Skeletal muscle tissue (tissue), 5 donors: ENCODE measurements around the gene ABI3BP. TPM values are rescaled to one million over a fixed set of nuclear protein-coding genes. Genes with fewer than 3 reads are reported as not detected.

Source experiments
- H3K27ac ChIP-seq: one replicate; pipeline ENCODE4 v1.7.0; 2013; ENCODE audit warnings: mild to moderate bottlenecking, low read depth, low read length, inconsistent platforms
- H3K27me3 ChIP-seq, 3 donors: one replicate each; pipeline ENCODE4 v1.7.0; 2013; ENCODE audit warnings: low read length in 3 of 3; ENCODE audit not compliant: control insufficient read depth in 3 of 3, insufficient read depth in 3 of 3
- H3K36me3 ChIP-seq, 3 donors: one replicate each; pipeline ENCODE4 v1.7.0; 2013; ENCODE audit warnings: low read length in 3 of 3; ENCODE audit not compliant: control insufficient read depth in 3 of 3, insufficient read depth in 3 of 3
- H3K4me1 ChIP-seq, 3 donors: one replicate each; pipeline ENCODE4 v1.7.0; 2013; ENCODE audit warnings: low read length in 3 of 3, mild to moderate bottlenecking in 3 of 3; ENCODE audit not compliant: control insufficient read depth in 3 of 3, insufficient read depth in 3 of 3
- H3K4me3 ChIP-seq, 3 donors: one replicate each; pipeline ENCODE4 v1.7.0; 2013; ENCODE audit warnings: low read length in 3 of 3
- H3K9ac ChIP-seq, 3 donors: one replicate each; pipeline ENCODE4 v1.7.0; 2013; ENCODE audit warnings: low read length in 3 of 3, mild to moderate bottlenecking in 3 of 3, moderate library complexity in 2 of 3, low read depth in 1 of 3
- H3K9me3 ChIP-seq, 3 donors: one replicate each; pipeline ENCODE4 v1.7.0; 2013; ENCODE audit warnings: low read length in 3 of 3; ENCODE audit not compliant: control insufficient read depth in 3 of 3
- small RNA-seq: library from RNA; depleted of rRNA; stranded (forward); fragments of <200 nt; gene quantifications from one replicate; pipeline ENCODE3, GENCODE V24; 2014
- total RNA-seq: library from RNA; depleted of rRNA; stranded (reverse); fragments of >200 nt; gene quantifications from one replicate; pipeline ENCODE4 v1.2.3, GENCODE V29; 2014
- donor health status: Osteomylitis.

Gene ABI3BP
- total RNA-seq, 1 donor from 2014 or later = 63.2 TPM

- Histone ChIP-seq H3K9ac (no peak overlapping the region), H3K4me3 (no peak overlapping the region), H3K27ac (no peak overlapping the region), H3K4me1 (peaks cover 0 to 4% (median 0%) of the 10 kb centered on the region in 3 donors), H3K27me3 (peaks cover 0 to 2% (median 0%) of the 10 kb centered on the region in 3 donors), H3K9me3 (no peaks in the 10 kb centered on the region), H3K36me3 (no peaks in the 10 kb centered on the region)
Measured at GRCh38 chr3:100702082-100702979, 290.9 kb downstream of the ABI3BP start.

- peaks cover 0 to 2% (median 2%) of the 10 kb centered on the region in 3 donors for H3K27me3 ChIP-seq
- no peak overlapping the region for H3K27ac ChIP-seq
- H3K9me3 ChIP-seq = no peaks in the 10 kb centered on the region
- H3K4me3 ChIP-seq = no peak overlapping the region
- peaks cover 0 to 7% (median 0%) of the 10 kb centered on the region in 3 donors for H3K4me1 ChIP-seq
- H3K36me3 ChIP-seq = no peaks in the 10 kb centered on the region
- no peak overlapping the region for H3K9ac ChIP-seq
Measured at GRCh38 chr3:100700708-100701107, 292.5 kb downstream of the ABI3BP start.

Small RNAs within 50 kb of the gene (small RNA-seq; reads per million reads assigned to genes)
- gene RNU6-865P = not detected
